ENCODE data around the gene MYADML2. TPM values are rescaled to one million over a fixed set of nuclear protein-coding genes. Genes with fewer than 3 reads are reported as not detected.

The MYADML2 gene
- total RNA-seq, 1 experiment from 2014 or later, result not detected

- H3F3A ChIP-seq (ENCODE audit: insufficient read depth, low read depth), result no peaks in the 10 kb centered on the region
- H3K9me3 ChIP-seq (ENCODE audit: insufficient read depth, low read depth), result no peaks in the 10 kb centered on the region
- BruUV-seq (replicated peaks), result no TSS peak
- H3K9me2 ChIP-seq (ENCODE audit: insufficient read depth), result no peaks in the 10 kb centered on the region
- CTCF ChIA-PET, result no interaction called here
- DNase-seq, result no peak
- H3K36me3 ChIP-seq (ENCODE audit: low read depth), result no peaks in the 10 kb centered on the region
- no peaks in the 10 kb centered on the region for H3K79me2 ChIP-seq (ENCODE audit: low read depth)
- TF ChIP-seq EZH2 (IDR thresholded peaks at IDR 0.05; ENCODE audit: low read depth) (no peak), CTCF (conservative IDR thresholded peaks at IDR 0.05) (no peak)
- H3K27ac ChIP-seq, result no peak overlapping the region
- POLR2A ChIA-PET (ENCODE audit: unreplicated experiment), result no interaction called here
- H2AFZ ChIP-seq, result no peak overlapping the region
- no peak overlapping the region for H3K4me2 ChIP-seq
- intact Hi-C loops (cut with micrococcal nuclease; ENCODE audit: unreplicated experiment), result no loop called here
- no peak overlapping the region for H3K4me3 ChIP-seq
- H3K4me1 ChIP-seq (replicated peaks; ENCODE audit: insufficient read depth), result no peaks in the 10 kb centered on the region
- H4K20me1 ChIP-seq (ENCODE audit: insufficient read depth), result no peaks in the 10 kb centered on the region
- no peaks in the 10 kb centered on the region for H3K27me3 ChIP-seq (ENCODE audit: insufficient read depth, low read depth)
These were observed 5.4 kb downstream of the MYADML2 start for GRCh38 chr17:81941484-81942166.

GRCh38 chr17:81940538-81941483 is 6.2 kb downstream of the MYADML2 start:
- DNase-seq, result no peak
- Histone ChIP-seq H3K27ac (no peak overlapping the region), H2AFZ (no peak overlapping the region), H3K27me3 (ENCODE audit: insufficient read depth, low read depth) (no peaks in the 10 kb centered on the region), H3F3A (ENCODE audit: insufficient read depth, low read depth) (no peaks in the 10 kb centered on the region), H3K79me2 (ENCODE audit: low read depth) (no peaks in the 10 kb centered on the region), H3K4me1 (replicated peaks; ENCODE audit: insufficient read depth) (no peaks in the 10 kb centered on the region), H3K4me3 (no peak overlapping the region), H3K9me3 (ENCODE audit: insufficient read depth, low read depth) (no peaks in the 10 kb centered on the region), H3K9me2 (ENCODE audit: insufficient read depth) (no peaks in the 10 kb centered on the region), H4K20me1 (ENCODE audit: insufficient read depth) (no peaks in the 10 kb centered on the region), H3K4me2 (no peak overlapping the region), H3K36me3 (ENCODE audit: low read depth) (no peaks in the 10 kb centered on the region)
- BruUV-seq (replicated peaks), result no TSS peak
- TF ChIP-seq CTCF (conservative IDR thresholded peaks at IDR 0.05) (no peak), EZH2 (IDR thresholded peaks at IDR 0.05; ENCODE audit: low read depth) (no peak)
- ChIA-PET CTCF (interaction anchor here (0.9 kb wide), 1 partner anchor 13 kb away, joined by 3 read pairs; the partner anchor contains the start of gene MAFG), POLR2A (ENCODE audit: unreplicated experiment) (no interaction called here)
- intact Hi-C loops (cut with micrococcal nuclease; ENCODE audit: unreplicated experiment), result no loop called here

GRCh38 chr17:81939881-81940385 is 7.1 kb downstream of the MYADML2 start:
- Histone ChIP-seq H3K4me3 (no peak overlapping the region), H4K20me1 (ENCODE audit: insufficient read depth) (no peaks in the 10 kb centered on the region), H3K4me1 (replicated peaks; ENCODE audit: insufficient read depth) (no peaks in the 10 kb centered on the region), H3K4me2 (no peak overlapping the region), H3K27ac (no peak overlapping the region), H3K9me3 (ENCODE audit: insufficient read depth, low read depth) (no peaks in the 10 kb centered on the region), H3F3A (ENCODE audit: insufficient read depth, low read depth) (no peaks in the 10 kb centered on the region), H3K9me2 (ENCODE audit: insufficient read depth) (no peaks in the 10 kb centered on the region), H2AFZ (no peak overlapping the region), H3K79me2 (ENCODE audit: low read depth) (no peaks in the 10 kb centered on the region), H3K36me3 (ENCODE audit: low read depth) (no peaks in the 10 kb centered on the region), H3K27me3 (ENCODE audit: insufficient read depth, low read depth) (no peaks in the 10 kb centered on the region)
- DNase-seq, result no peak
- no peak for TF ChIP-seq EZH2 (IDR thresholded peaks at IDR 0.05; ENCODE audit: low read depth)
- no peak for TF ChIP-seq CTCF (conservative IDR thresholded peaks at IDR 0.05)
- CTCF ChIA-PET, result interaction anchor here (0.5 to 0.9 kb wide), 2 partner anchors 13 to 31 kb away, joined by 3 to 5 read pairs; partner anchors contain the start of gene MAFG
- BruUV-seq (replicated peaks), result no TSS peak
- intact Hi-C loops (cut with micrococcal nuclease; ENCODE audit: unreplicated experiment), result no loop called here
- POLR2A ChIA-PET (ENCODE audit: unreplicated experiment), result no interaction called here

All from PC-9 (cell line).